Mucosa of rectum (tissue), 2 donors: ENCODE data around the gene ERBB2.

Experiments used
- H3K27ac ChIP-seq, 2 donors: one replicate each; pipeline ENCODE4 v1.7.0; 2013; ENCODE audit warnings: inconsistent platforms in 2 of 2, low read depth in 2 of 2, low read length in 2 of 2
- H3K27me3 ChIP-seq, 2 donors: one replicate each; pipeline ENCODE4 v1.7.0; 2013; ENCODE audit warnings: low read length in 2 of 2; ENCODE audit not compliant: control insufficient read depth in 2 of 2, insufficient read depth in 2 of 2
- H3K36me3 ChIP-seq, 2 donors: one replicate each; pipeline ENCODE4 v1.7.0; 2013; ENCODE audit warnings: low read length in 2 of 2; ENCODE audit not compliant: control insufficient read depth in 2 of 2, insufficient read depth in 2 of 2
- H3K4me1 ChIP-seq, 2 donors: one replicate each; pipeline ENCODE4 v1.7.0; 2013; ENCODE audit warnings: low read length in 2 of 2, mild to moderate bottlenecking in 1 of 2; ENCODE audit not compliant: control insufficient read depth in 2 of 2, insufficient read depth in 2 of 2
- H3K4me3 ChIP-seq, 2 donors: one replicate each; pipeline ENCODE4 v1.7.0; 2013; ENCODE audit warnings: low read length in 2 of 2
- H3K9ac ChIP-seq, 2 donors: one replicate each; pipeline ENCODE4 v1.7.0; 2013; ENCODE audit warnings: low read length in 2 of 2, low read depth in 1 of 2, mild to moderate bottlenecking in 1 of 2
- H3K9me3 ChIP-seq, 2 donors: one replicate each; pipeline ENCODE4 v1.7.0; 2013; ENCODE audit warnings: low read length in 2 of 2; ENCODE audit not compliant: control insufficient read depth in 2 of 2
- donor health status: healthy.
- donor health status: Normal muscosa, but diverticular disease.

The ERBB2 gene

GRCh38 chr17:39678340-39679116 lies 21.3 kb upstream of the ERBB2 start:
- H3K4me3 ChIP-seq: peak overlapping the region in 1 of 2 donors; percentile 12
- H3K9ac ChIP-seq: peak overlapping the region; percentile 48 to 54
- H3K27me3 ChIP-seq: no peaks in the 10 kb centered on the region
- no peaks in the 10 kb centered on the region for H3K9me3 ChIP-seq
- H3K4me1 ChIP-seq: peaks cover 47 to 55% of the 10 kb centered on the region in 2 donors
- H3K36me3 ChIP-seq: peaks cover 2 to 13% of the 10 kb centered on the region in 2 donors
- peak overlapping the region; percentile 82 to 90 for H3K27ac ChIP-seq

- Histone ChIP-seq H3K4me1 (peaks cover 43 to 51% of the 10 kb centered on the region in 2 donors), H3K36me3 (peaks cover 10 to 20% of the 10 kb centered on the region in 2 donors), H3K9ac (peak overlapping the region; percentile 32 to 54), H3K27me3 (no peaks in the 10 kb centered on the region), H3K4me3 (no peak overlapping the region), H3K9me3 (no peaks in the 10 kb centered on the region), H3K27ac (peak overlapping the region; percentile 82 to 90)
These were observed 20.2 kb upstream of the ERBB2 start for GRCh38 chr17:39679521-39680192.

DNA sequence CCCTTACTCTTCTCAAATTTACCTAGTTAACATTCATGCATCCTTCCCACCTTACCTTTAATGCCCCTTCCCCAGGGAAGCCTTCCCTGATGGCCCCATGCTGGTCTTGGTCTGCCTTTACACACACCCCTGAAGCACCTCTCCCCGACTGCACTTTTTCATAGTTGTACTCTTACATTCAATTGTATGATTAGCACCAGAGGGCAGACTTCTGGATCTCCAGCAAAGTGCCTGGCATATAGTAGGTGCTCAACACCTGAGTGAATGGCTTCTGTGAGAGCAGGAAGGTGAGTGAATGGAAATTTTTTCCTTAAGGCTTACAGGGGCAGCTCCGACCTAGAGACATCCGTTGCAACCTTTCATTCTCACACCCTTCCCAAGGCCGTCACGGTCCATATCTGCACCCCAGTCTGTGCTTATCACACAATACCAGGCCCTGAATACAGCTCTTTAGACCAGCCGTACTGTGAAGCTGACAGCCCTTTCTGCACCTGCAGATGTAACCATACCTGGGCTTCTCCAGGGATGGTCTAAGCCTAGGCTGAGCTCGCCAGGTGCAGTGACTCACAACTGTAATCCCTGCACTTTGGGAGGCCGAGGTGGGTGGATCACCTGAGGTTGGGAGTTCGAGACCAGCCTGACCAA lies 16.4 kb upstream of the ERBB2 start:
- no peaks in the 10 kb centered on the region for H3K9me3 ChIP-seq
- no peak overlapping the region for H3K9ac ChIP-seq
- no peak overlapping the region for H3K27ac ChIP-seq
- H3K4me1 ChIP-seq: peaks cover 24 to 27% of the 10 kb centered on the region in 2 donors
- no peaks in the 10 kb centered on the region for H3K27me3 ChIP-seq
- H3K4me3 ChIP-seq: no peak overlapping the region
- H3K36me3 ChIP-seq: peaks cover 12 to 25% of the 10 kb centered on the region in 2 donors

DNA sequence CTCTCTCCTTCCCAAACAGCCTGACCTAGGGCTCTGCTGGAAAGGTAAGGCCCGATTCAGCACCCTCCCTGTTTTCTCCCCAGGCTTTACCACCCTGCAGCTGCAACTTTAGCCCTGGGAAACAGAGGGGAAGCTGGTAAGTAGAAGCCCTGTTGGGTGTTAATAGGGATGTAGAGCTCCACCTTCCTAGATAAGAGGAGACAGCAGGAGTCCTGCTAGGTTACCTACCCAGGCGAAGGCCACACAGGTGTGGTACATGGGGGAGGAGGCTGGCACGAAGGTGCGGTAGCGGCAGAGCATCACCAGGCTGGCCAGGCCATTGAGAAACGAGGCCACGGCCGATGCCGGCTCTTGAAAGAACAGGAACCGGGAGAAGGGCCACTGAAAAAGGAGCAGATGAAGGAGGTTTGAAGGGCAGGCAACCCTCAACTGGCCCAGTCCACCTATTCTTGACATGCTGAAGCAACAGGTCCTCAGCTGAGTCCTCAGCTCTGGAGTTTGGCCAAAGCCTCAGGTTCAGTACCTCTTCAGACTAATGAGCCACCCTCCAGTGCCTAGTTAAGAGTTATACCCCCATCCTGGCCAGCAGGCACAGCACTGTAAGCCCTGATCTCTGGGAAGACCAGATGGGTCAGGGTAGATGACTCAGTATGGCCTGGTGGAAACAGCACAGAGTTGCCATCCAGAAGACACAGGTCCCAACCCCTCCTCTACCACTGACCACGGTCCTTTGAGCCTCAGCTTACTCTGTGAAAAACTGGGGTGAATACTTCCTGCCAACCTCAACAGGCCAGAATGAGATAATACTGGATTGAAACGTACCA lies 15.3 kb upstream of the ERBB2 start:
- H3K27me3 ChIP-seq: no peaks in the 10 kb centered on the region
- H3K9ac ChIP-seq: no peak overlapping the region
- H3K4me3 ChIP-seq: no peak overlapping the region
- H3K27ac ChIP-seq: no peak overlapping the region
- H3K4me1 ChIP-seq: peaks cover 21 to 25% of the 10 kb centered on the region in 2 donors
- H3K9me3 ChIP-seq: no peaks in the 10 kb centered on the region
- peaks cover 12 to 25% of the 10 kb centered on the region in 2 donors for H3K36me3 ChIP-seq

GRCh38 chr17:39687101-39687545 lies 12.7 kb upstream of the ERBB2 start:
- H3K9me3 ChIP-seq: no peaks in the 10 kb centered on the region
- peaks cover 16 to 17% of the 10 kb centered on the region in 2 donors for H3K4me1 ChIP-seq
- peak overlapping the region; percentile 83 to 96 for H3K4me3 ChIP-seq
- no peaks in the 10 kb centered on the region for H3K27me3 ChIP-seq
- peak overlapping the region; percentile 66 to 81 for H3K9ac ChIP-seq
- peaks cover 12 to 20% of the 10 kb centered on the region in 2 donors for H3K36me3 ChIP-seq
- peak overlapping the region; percentile 96 for H3K27ac ChIP-seq

DNA sequence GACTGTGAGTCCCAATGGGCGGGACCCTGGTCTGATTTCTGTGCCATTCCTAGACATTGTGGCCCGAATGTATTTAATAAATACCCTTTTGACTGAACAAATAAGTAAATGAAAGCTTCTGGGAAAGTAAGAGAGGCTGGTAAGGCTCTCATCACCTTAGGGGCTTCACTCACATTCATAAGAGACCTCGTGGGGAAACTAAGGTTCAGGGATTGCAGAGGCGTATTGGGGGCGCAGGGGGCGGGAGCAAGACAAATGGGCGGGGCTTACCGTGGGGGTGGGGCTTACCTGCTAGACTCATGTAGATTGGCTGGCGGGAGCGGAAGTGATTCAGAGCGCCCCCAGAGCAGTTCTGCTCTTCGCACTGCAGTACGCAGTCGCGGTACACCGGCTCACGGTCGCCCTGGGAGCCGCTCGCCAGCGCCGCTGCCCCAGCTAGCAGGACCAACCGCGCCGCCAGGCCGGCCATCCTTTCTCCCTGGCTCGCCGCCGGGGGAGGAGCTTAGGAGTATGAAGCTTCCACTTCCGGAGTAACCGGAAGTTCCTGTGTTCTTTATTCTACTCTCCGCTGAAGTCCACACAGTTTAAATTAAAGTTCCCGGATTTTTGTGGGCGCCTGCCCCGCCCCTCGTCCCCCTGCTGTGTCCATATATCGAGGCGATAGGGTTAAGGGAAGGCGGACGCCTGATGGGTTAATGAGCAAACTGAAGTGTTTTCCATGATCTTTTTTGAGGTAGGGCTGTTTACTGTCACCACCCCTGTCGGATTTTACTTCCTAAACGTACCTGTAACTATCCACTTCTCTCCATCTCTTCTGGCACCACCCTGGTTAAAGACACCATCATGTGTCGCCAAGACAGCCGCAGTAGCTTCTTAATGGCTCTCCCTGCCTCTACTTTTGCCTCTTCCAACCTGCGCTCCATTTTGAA lies 12.1 kb upstream of the ERBB2 start, which contains the start of gene PGAP3:
Gene PGAP3 (minus strand): TSS at position 512 of the 929 bp plus-strand sequence. CDS start 43 bp downstream, at position 469.
- Histone ChIP-seq H3K9me3 (no peaks in the 10 kb centered on the region), H3K9ac (peak within 1 kb of the TSS; percentile 66 to 81), H3K27ac (peak within 1 kb of the TSS; percentile 96), H3K4me1 (peaks cover 16 to 17% of the 10 kb centered on the region in 2 donors), H3K27me3 (no peaks in the 10 kb centered on the region), H3K4me3 (peak within 1 kb of the TSS; percentile 83 to 96), H3K36me3 (peaks cover 12 to 20% of the 10 kb centered on the region in 2 donors)

DNA sequence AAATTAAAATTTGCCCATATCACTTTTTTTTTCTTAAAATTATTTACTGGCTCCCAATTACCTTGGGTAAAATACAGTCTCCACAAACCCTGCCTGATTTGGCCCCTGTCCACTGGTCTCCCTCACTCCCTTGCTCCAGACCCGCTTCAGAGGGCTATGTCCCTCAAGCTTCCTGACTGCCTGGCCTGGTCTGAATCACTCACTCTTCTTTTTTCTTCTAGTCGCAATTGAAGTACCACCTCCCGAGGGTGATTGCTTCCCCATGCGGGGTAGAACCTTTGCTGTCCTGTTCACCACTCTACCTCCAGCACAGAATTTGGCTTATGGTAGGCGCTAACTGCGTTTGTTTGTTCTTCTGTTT lies 11.4 kb upstream of the ERBB2 start:
- H3K27me3 ChIP-seq: no peaks in the 10 kb centered on the region
- peaks cover 16 to 17% of the 10 kb centered on the region in 2 donors for H3K4me1 ChIP-seq
- peaks cover 11 to 17% of the 10 kb centered on the region in 2 donors for H3K36me3 ChIP-seq
- H3K9me3 ChIP-seq: no peaks in the 10 kb centered on the region
- H3K27ac ChIP-seq: peak overlapping the region; percentile 96
- H3K9ac ChIP-seq: peak overlapping the region; percentile 66 to 81
- H3K4me3 ChIP-seq: peak overlapping the region; percentile 83 to 96

- Histone ChIP-seq H3K27me3 (no peaks in the 10 kb centered on the region), H3K27ac (no peak overlapping the region), H3K9me3 (no peaks in the 10 kb centered on the region), H3K4me3 (peak overlapping the region; percentile 83 to 96), H3K4me1 (peaks cover 16 to 17% of the 10 kb centered on the region in 2 donors), H3K9ac (peak overlapping the region in 1 of 2 donors; percentile 66), H3K36me3 (peaks cover 8 to 14% of the 10 kb centered on the region in 2 donors)
These were observed 10.9 kb upstream of the ERBB2 start for GRCh38 chr17:39688945-39689344.

DNA sequence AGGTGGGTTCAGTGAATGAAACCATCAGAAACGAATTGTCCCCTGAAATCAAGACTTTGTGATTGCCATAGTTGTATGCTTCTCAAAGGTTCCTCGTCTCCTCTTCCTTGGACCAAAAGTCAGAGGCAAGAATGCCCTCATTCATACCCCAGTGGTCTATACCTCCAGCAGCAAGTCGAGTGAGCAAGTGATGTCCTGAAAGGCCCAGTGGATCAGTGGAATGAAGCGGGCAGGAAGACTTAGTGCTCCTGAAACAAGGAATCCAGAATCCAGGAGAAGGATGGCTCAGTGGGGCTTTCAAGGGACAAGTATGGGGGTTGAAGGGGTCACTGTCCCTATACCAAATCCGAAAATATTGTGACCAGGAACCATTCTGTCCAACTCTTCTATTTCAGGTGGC lies 5.3 kb upstream of the ERBB2 start:
- H3K4me3 ChIP-seq: no peak overlapping the region
- no peaks in the 10 kb centered on the region for H3K27me3 ChIP-seq
- H3K36me3 ChIP-seq: no peaks in the 10 kb centered on the region
- H3K4me1 ChIP-seq: peaks cover 10 to 11% of the 10 kb centered on the region in 2 donors
- H3K27ac ChIP-seq: peak overlapping the region in 1 of 2 donors; percentile 65
- no peaks in the 10 kb centered on the region for H3K9me3 ChIP-seq
- no peak overlapping the region for H3K9ac ChIP-seq
